Endothelial cell of umbilical vein (primary cell): ENCODE results near the gene DUS2. TPM values are rescaled to one million over a fixed set of nuclear protein-coding genes. Genes with fewer than 3 reads are reported as not detected.
"Not testable (repeated sequence)": the region's sequence is repeated elsewhere in the genome, so short reads cannot be mapped to it uniquely, and the experiment has no call there.

Experiments
- BruUV-seq: library from RNA; stranded (reverse); fragments of 400-500 nt; replicated peaks from 2 replicates; lab custom pipeline; 2021; lab: Mats Ljungman, UMichigan
- CTCF ChIA-PET: fragments of 300-600, 350-600 bp; sonication (Branson Sonifier 250); formaldehyde crosslinking; loops from one replicate; lab custom pipeline; 2021; ENCODE audit warnings: antibody characterized with exemption, inconsistent platforms; lab: Charles Lee
- POLR2A ChIA-PET: fragments of 300-600, 350-600 bp; sonication (Branson Sonifier 250); formaldehyde crosslinking; loops from one replicate; lab custom pipeline; 2021; ENCODE audit warnings: antibody characterized with exemption, inconsistent platforms; lab: Charles Lee
- DNase-seq: peaks from one replicate; pipeline ENCODE4 v3.0.0-alpha.2; 2011; ENCODE audit warnings: low read depth, low spot score
- FAIRE-seq: peaks from 2 replicates; lab custom pipeline; 2011; peaks lifted over from hg19 to GRCh38; lab: Jason Lieb, UNC
- H2AFZ ChIP-seq: 2 replicates; pipeline ENCODE4 v1.6.0; 2012; ENCODE audit warnings: low read depth, low read length, control low read depth, inconsistent platforms
- H3K27ac ChIP-seq: 2 replicates; pipeline ENCODE4 v1.5.1; 2011; ENCODE audit warnings: low read depth, mild to moderate bottlenecking, control low read depth, low read length, moderate library complexity; ENCODE audit not compliant: insufficient read depth
- H3K27me3 ChIP-seq, 2 experiments: 2 replicates each; pipeline versions ENCODE4 v1.6.0 to v1.6.1; 2011; ENCODE audit warnings: low read length in 2 of 2, mixed read lengths in 1 of 2; ENCODE audit not compliant: control insufficient read depth in 2 of 2, insufficient read depth in 2 of 2
- H3K36me3 ChIP-seq, 2 experiments: 2 replicates in 1 of 2; 3 replicates in 1 of 2; pipeline ENCODE4 v1.5.1; 2011; ENCODE audit warnings: low read length in 2 of 2, mild to moderate bottlenecking in 1 of 2, moderate library complexity in 1 of 2; ENCODE audit not compliant: control insufficient read depth in 2 of 2, insufficient read depth in 2 of 2; ENCODE audit errors: extremely low read depth in 1 of 2
- H3K4me1 ChIP-seq: 3 replicates; pipeline ENCODE4 v1.5.1; 2011; ENCODE audit warnings: mild to moderate bottlenecking, low read length; ENCODE audit not compliant: control insufficient read depth, insufficient read depth; ENCODE audit errors: extremely low read depth
- H3K4me2 ChIP-seq: 2 replicates; pipeline ENCODE4 v1.6.1; 2011; ENCODE audit warnings: low read length, control low read depth, mixed read lengths; ENCODE audit not compliant: insufficient read depth
- H3K4me3 ChIP-seq, 3 experiments: fragments of 200-600 bp in 1 of 3; sonication (generic), shearing (Covaris generic) in 1 of 3; replicated peaks in 1 of 3; 2 replicates each; pipeline ENCODE4 v1.5.1; 2011 to 2016; ENCODE audit warnings: control low read depth in 3 of 3, low read length in 3 of 3, mild to moderate bottlenecking in 2 of 3, inconsistent platforms in 1 of 3, low read depth in 1 of 3, moderate library complexity in 1 of 3; ENCODE audit not compliant: insufficient read depth in 1 of 3
- H3K79me2 ChIP-seq: 2 replicates; pipeline ENCODE4 v1.6.0; 2012; ENCODE audit warnings: low read length, inconsistent platforms; ENCODE audit not compliant: control insufficient read depth, insufficient read depth
- H3K9ac ChIP-seq: replicated peaks from 2 replicates; pipeline ENCODE3; 2011; ENCODE audit warnings: low read length, control low read depth; ENCODE audit not compliant: insufficient read depth; ENCODE audit errors: extremely low read depth
- H3K9me1 ChIP-seq: replicated peaks from 3 replicates; pipeline ENCODE4 v1.6.0; 2011; ENCODE audit warnings: mild to moderate bottlenecking, low read length; ENCODE audit not compliant: control insufficient read depth, insufficient read depth; ENCODE audit errors: extremely low read depth
- H3K9me3 ChIP-seq: replicated peaks from 2 replicates; pipeline ENCODE4 v1.5.1; 2012; ENCODE audit warnings: low read length, inconsistent platforms; ENCODE audit not compliant: control insufficient read depth, insufficient read depth
- H4K20me1 ChIP-seq: replicated peaks from 2 replicates; pipeline ENCODE3; 2011; ENCODE audit warnings: mild to moderate bottlenecking, low read length; ENCODE audit not compliant: control insufficient read depth, insufficient read depth; ENCODE audit errors: extremely low read depth
- CTCF ChIP-seq, 2 donors: IDR thresholded peaks; 1 replicate in 1 of 2; 2 replicates in 1 of 2; pipeline ENCODE4 v1.5.1; 2011; ENCODE audit warnings: low read length in 2 of 2, mild to moderate bottlenecking in 2 of 2, moderate library complexity in 2 of 2, control low read depth in 1 of 2, inconsistent platforms in 1 of 2, low read depth in 1 of 2; ENCODE audit not compliant: insufficient read depth in 1 of 2; ENCODE audit errors: extremely low read depth in 1 of 2
- EZH2 ChIP-seq: IDR thresholded peaks from 2 replicates; pipeline ENCODE4 v1.6.1; 2012; ENCODE audit warnings: borderline replicate concordance, low read depth, mild to moderate bottlenecking, moderate library complexity, low read length, inconsistent platforms; ENCODE audit not compliant: severe bottlenecking
- FOS ChIP-seq: IDR thresholded peaks from 2 replicates; pipeline ENCODE4 v1.6.1; 2011; ENCODE audit warnings: mild to moderate bottlenecking, low read length, moderate library complexity, borderline replicate concordance; ENCODE audit not compliant: insufficient read depth
- GATA2 ChIP-seq: IDR thresholded peaks from 2 replicates; pipeline ENCODE4 v1.7.0; 2011; ENCODE audit warnings: low read depth, mild to moderate bottlenecking, moderate library complexity, mixed read lengths, low read length; ENCODE audit not compliant: insufficient read length, insufficient read depth
- JUN ChIP-seq: IDR thresholded peaks from 2 replicates; pipeline ENCODE4 v1.6.1; 2011; ENCODE audit warnings: borderline replicate concordance, low read depth; ENCODE audit not compliant: insufficient read length, insufficient read depth
- MAX ChIP-seq: IDR thresholded peaks from 2 replicates; pipeline ENCODE4 v1.6.1; 2011; ENCODE audit not compliant: insufficient read depth, insufficient read length
- MYC ChIP-seq: IDR thresholded peaks from one replicate; pipeline ENCODE4 v1.6.1; 2011; ENCODE audit warnings: mild to moderate bottlenecking, low read depth, low read length
- POLR2A ChIP-seq: IDR thresholded peaks from 2 replicates; pipeline ENCODE4 v1.6.1; 2012; ENCODE audit warnings: low read depth, mild to moderate bottlenecking, control low read depth, low read length
- POLR2AphosphoS5 ChIP-seq: IDR thresholded peaks from 2 replicates; pipeline ENCODE4 v1.6.1; 2012; ENCODE audit warnings: low read depth, mild to moderate bottlenecking, control low read depth, low read length, moderate library complexity; ENCODE audit not compliant: insufficient read depth
- dilution Hi-C: fragments of 300-500 bp; cut with MboI; formaldehyde crosslinking; loops from one replicate; pipeline ENCODE4 v1.15.0; 2019; ENCODE audit warnings: low sequenced_read_pairs; ENCODE audit not compliant: extremely low pct_ligation_motif_present
- intact Hi-C: fragments of 100-400 bp; cut with micrococcal nuclease; formaldehyde crosslinking; loops from one replicate; pipeline ENCODE4 v1.10.0; 2022
- polyA plus RNA-seq, 4 experiments: library from polyadenylated mRNA; depleted of rRNA in 3 of 4; stranded (reverse) in 3 of 4; unstranded in 1 of 4; fragments of >200 nt; gene quantifications; 2 replicates each; pipeline versions ENCODE4 v1.2.1 to v1.2.3, GENCODE V29; 2011 to 2012; ENCODE audit warnings: missing spikeins in 1 of 4
- total RNA-seq: library from RNA; stranded (reverse); gene quantifications from 2 replicates; pipeline ENCODE4 v1.2.3, GENCODE V29; 2021

DUS2 gene
- total and polyA plus RNA-seq, 2 donors (not counting 3 experiments of a cell fraction or from before 2014, with no cell fraction given), result 16.4 to 21.7 TPM

- ChIA-PET POLR2A (no interaction called here), CTCF (interaction anchor here (1.0 to 4.6 kb wide), 4 partner anchors 44 to 234 kb away, joined by 3 to 47 read pairs (median 4); no protein-coding TSS in a partner anchor)
- dilution Hi-C loops, result no loop called here
- Histone ChIP-seq H3K9me3 (no peaks in the 10 kb centered on the region), H3K4me1 (peaks cover 12% of the 10 kb centered on the region), H3K4me3 (no peak overlapping the region), H3K9ac (no peak overlapping the region), H3K27ac (no peak overlapping the region), H2AFZ (no peak overlapping the region), H3K36me3 (no peaks in the 10 kb centered on the region), H3K79me2 (no peaks in the 10 kb centered on the region), H3K9me1 (no peaks in the 10 kb centered on the region), H3K27me3 (no peaks in the 10 kb centered on the region), H3K4me2 (no peak overlapping the region), H4K20me1 (no peaks in the 10 kb centered on the region)
- TF ChIP-seq GATA2 (no peak), EZH2 (no peak), FOS (no peak), MYC (no peak), MAX (no peak), POLR2AphosphoS5 (no peak), POLR2A (no peak), CTCF (IDR thresholded peaks at IDR 0.05; ENCODE audit: extremely low read depth in 1 of 2, insufficient read depth in 1 of 2, low read depth in 1 of 2, low read length in 2 of 2) (no peak), JUN (no peak)
- FAIRE-seq, result no peak
- no peak for DNase-seq
- BruUV-seq, result no TSS peak
- intact Hi-C loops, result no loop called here
Measured at GRCh38 chr16:67996666-67997065, 26.4 kb upstream of the DUS2 start.

GRCh38 chr16:67998231-67998778 is 24.8 kb upstream of the DUS2 start:
- H3K27me3 ChIP-seq, POLR2A ChIA-PET, H4K20me1 ChIP-seq, H2AFZ ChIP-seq, dilution Hi-C loops, H3K4me2 ChIP-seq, H3K9ac ChIP-seq, H3K79me2 ChIP-seq, H3K9me3 ChIP-seq, H3K9me1 ChIP-seq, BruUV-seq, H3K4me3 ChIP-seq, DNase-seq, H3K27ac ChIP-seq, H3K36me3 ChIP-seq, intact Hi-C loops, FAIRE-seq: not testable (repeated sequence)
- CTCF ChIA-PET, result interaction anchor here (1.2 to 3.3 kb wide), 2 partner anchors 21 to 43 kb away, joined by 3 to 11 read pairs; no protein-coding TSS in a partner anchor
- peaks cover 12% of the 10 kb centered on the region for H3K4me1 ChIP-seq
